H1 (cell line): ENCODE results near the gene KLF7. TPM values are rescaled to one million over a fixed set of nuclear protein-coding genes. Genes with fewer than 3 reads are reported as not detected.

Experiments
- CTCF ChIA-PET: fragments of 300-600 bp; sonication (Branson Sonifier 250); formaldehyde crosslinking; loops from one replicate; lab custom pipeline; 2021; ENCODE audit not compliant: partially characterized antibody; lab: Charles Lee
- POLR2A ChIA-PET: fragments of 300-600 bp; sonication (Branson Sonifier 250); formaldehyde crosslinking; loops from one replicate; lab custom pipeline; 2021; ENCODE audit warnings: inconsistent platforms; ENCODE audit not compliant: partially characterized antibody; lab: Charles Lee
- DNase-seq, 2 experiments: peaks; one replicate each; pipeline versions ENCODE4 v3.0.0 to v3.0.0-alpha.2; 2010 to 2022; ENCODE audit warnings: low spot score in 2 of 2, low read depth in 1 of 2, mixed read lengths in 1 of 2
- FAIRE-seq: peaks from 2 replicates; lab custom pipeline; 2011; peaks lifted over from hg19 to GRCh38; lab: Jason Lieb, UNC
- H2AFZ ChIP-seq: 2 replicates; pipeline ENCODE4 v1.8.1; 2012; ENCODE audit warnings: low read length, inconsistent platforms
- H2AK5ac ChIP-seq: 2 replicates; pipeline ENCODE4 v1.6.1; 2013; ENCODE audit warnings: low read depth, low read length
- H2BK120ac ChIP-seq: replicated peaks from 2 replicates; pipeline ENCODE3; 2013; ENCODE audit warnings: low read depth, low read length, inconsistent platforms
- H2BK12ac ChIP-seq: 2 replicates; pipeline ENCODE4 v1.6.1; 2013; ENCODE audit warnings: low read depth, low read length
- H2BK15ac ChIP-seq: 2 replicates; pipeline ENCODE4 v1.6.1; 2013; ENCODE audit warnings: low read length
- H2BK20ac ChIP-seq: 2 replicates; pipeline ENCODE4 v1.6.1; 2013; ENCODE audit warnings: low read length
- H2BK5ac ChIP-seq: 2 replicates; pipeline ENCODE4 v1.6.1; 2013; ENCODE audit warnings: low read depth, low read length
- H3K14ac ChIP-seq: 2 replicates; pipeline ENCODE4 v1.6.1; 2013; ENCODE audit warnings: inconsistent platforms; ENCODE audit not compliant: insufficient read length
- H3K18ac ChIP-seq: 2 replicates; pipeline ENCODE4 v1.6.1; 2013; ENCODE audit warnings: low read length; ENCODE audit errors: extremely low read depth
- H3K23ac ChIP-seq: 2 replicates; pipeline ENCODE4 v1.6.1; 2013; ENCODE audit warnings: inconsistent platforms; ENCODE audit not compliant: insufficient read length
- H3K23me2 ChIP-seq: 2 replicates; pipeline ENCODE4 v1.6.1; 2013; ENCODE audit warnings: low read depth, low read length
- H3K27ac ChIP-seq: 2 replicates; pipeline ENCODE4 v1.6.1; 2011; ENCODE audit warnings: low read depth, low read length, inconsistent platforms
- H3K27me3 ChIP-seq, 4 experiments: replicated peaks in 1 of 4; 1 replicate in 1 of 4; 2 replicates in 3 of 4; pipeline versions ENCODE4 v1.6.1 to v1.8.1; 2011 to 2013; ENCODE audit warnings: low read length in 3 of 4, mild to moderate bottlenecking in 3 of 4, inconsistent platforms in 2 of 4, mixed read lengths in 2 of 4, moderate library complexity in 1 of 4; ENCODE audit not compliant: control insufficient read depth in 3 of 4, insufficient read depth in 3 of 4; ENCODE audit errors: extremely low read depth in 1 of 4
- H3K36me3 ChIP-seq, 4 experiments: 2 replicates each; pipeline versions ENCODE4 v1.6.1 to v1.8.1; 2011 to 2013; ENCODE audit warnings: mild to moderate bottlenecking in 4 of 4, low read length in 3 of 4, moderate library complexity in 2 of 4, control low read depth in 1 of 4, inconsistent platforms in 1 of 4; ENCODE audit not compliant: insufficient read depth in 4 of 4, control insufficient read depth in 2 of 4
- H3K4ac ChIP-seq: replicated peaks from 2 replicates; pipeline ENCODE3; 2013; ENCODE audit warnings: low read length, low read depth, mixed read lengths, inconsistent platforms; ENCODE audit not compliant: insufficient read length
- H3K4me1 ChIP-seq, 4 experiments: replicated peaks in 1 of 4; 1 replicate in 1 of 4; 2 replicates in 3 of 4; pipeline versions ENCODE4 v1.6.1 to v1.8.1; 2011 to 2013; ENCODE audit warnings: low read length in 3 of 4, inconsistent platforms in 2 of 4, mixed read lengths in 1 of 4; ENCODE audit not compliant: insufficient read depth in 4 of 4, control insufficient read depth in 3 of 4
- H3K4me2 ChIP-seq, 2 experiments: 2 replicates each; pipeline versions ENCODE4 v1.6.1 to v1.8.1; 2011 to 2013; ENCODE audit warnings: low read depth in 2 of 2, low read length in 2 of 2, control low read depth in 1 of 2, inconsistent platforms in 1 of 2, mild to moderate bottlenecking in 1 of 2; ENCODE audit not compliant: insufficient read depth in 1 of 2
- H3K4me3 ChIP-seq, 4 experiments: fragments of 200-600, 300-600 bp in 1 of 4; sonication (generic), shearing (Covaris generic), sonication (Bioruptor Twin) in 1 of 4; 2 replicates each; pipeline versions ENCODE4 v1.5.1 to v1.8.1; 2011 to 2016; ENCODE audit warnings: low read length in 4 of 4, low read depth in 3 of 4, control low read depth in 2 of 4, inconsistent platforms in 2 of 4, mild to moderate bottlenecking in 2 of 4, mixed read lengths in 1 of 4, moderate library complexity in 1 of 4; ENCODE audit not compliant: insufficient read depth in 2 of 4; ENCODE audit errors: extremely low read depth in 1 of 4
- H3K56ac ChIP-seq: replicated peaks from 2 replicates; pipeline ENCODE3; 2013; ENCODE audit warnings: low read depth, mild to moderate bottlenecking, mixed read lengths, low read length, inconsistent platforms; ENCODE audit not compliant: insufficient read length
- H3K79me1 ChIP-seq: 2 replicates; pipeline ENCODE4 v1.6.1; 2013; ENCODE audit warnings: low read depth, low read length, control low read depth
- H3K79me2 ChIP-seq, 2 experiments: 2 replicates each; pipeline versions ENCODE4 v1.6.1 to v1.8.1; 2012 to 2013; ENCODE audit warnings: low read length in 2 of 2, mild to moderate bottlenecking in 2 of 2, inconsistent platforms in 1 of 2; ENCODE audit not compliant: insufficient read depth in 2 of 2, control insufficient read depth in 1 of 2
- H3K9ac ChIP-seq, 4 experiments: replicated peaks in 1 of 4; 1 replicate in 1 of 4; 2 replicates in 3 of 4; pipeline versions ENCODE4 v1.6.1 to v1.8.1; 2011 to 2013; ENCODE audit warnings: low read depth in 3 of 4, low read length in 3 of 4, control low read depth in 2 of 4, mild to moderate bottlenecking in 2 of 4, moderate library complexity in 2 of 4, inconsistent platforms in 1 of 4; ENCODE audit errors: extremely low read depth in 1 of 4
- H3K9me3 ChIP-seq, 2 experiments: 2 replicates each; pipeline versions ENCODE4 v1.6.1 to v1.8.1; 2012 to 2013; ENCODE audit warnings: mild to moderate bottlenecking in 2 of 2, moderate library complexity in 2 of 2, control low read depth in 1 of 2, inconsistent platforms in 1 of 2, low read depth in 1 of 2, low read length in 1 of 2, mixed read lengths in 1 of 2; ENCODE audit not compliant: insufficient read depth in 2 of 2
- H4K20me1 ChIP-seq, 2 experiments: replicated peaks in 1 of 2; 2 replicates each; pipeline versions ENCODE3 to v1.8.1; 2011 to 2013; ENCODE audit warnings: inconsistent platforms in 2 of 2, low read length in 2 of 2, mild to moderate bottlenecking in 1 of 2; ENCODE audit not compliant: insufficient read depth in 2 of 2, control insufficient read depth in 1 of 2
- H4K5ac ChIP-seq: 2 replicates; pipeline ENCODE4 v1.6.1; 2013; ENCODE audit warnings: low read length, low read depth, mixed read lengths, inconsistent platforms; ENCODE audit not compliant: insufficient read length
- H4K8ac ChIP-seq: 2 replicates; pipeline ENCODE4 v1.8.0; 2013; ENCODE audit warnings: mild to moderate bottlenecking, moderate library complexity, low read length, inconsistent platforms; ENCODE audit not compliant: insufficient read depth; ENCODE audit errors: extremely low read depth
- H4K91ac ChIP-seq: replicated peaks from 2 replicates; pipeline ENCODE3; 2013; ENCODE audit warnings: low read length, mixed read lengths, inconsistent platforms; ENCODE audit not compliant: insufficient read length
- CBX5 ChIP-seq: fragments of 300-800, 300-1000 bp; sonication (generic); IDR thresholded peaks from 2 replicates; pipeline ENCODE4 v1.7.1; 2016; ENCODE audit warnings: antibody characterized with exemption, low read length, low read depth
- HDAC6 ChIP-seq: IDR thresholded peaks from one replicate; pipeline ENCODE4 v1.7.1; 2012; ENCODE audit warnings: low read depth, mild to moderate bottlenecking, inconsistent platforms, low read length, moderate library complexity
- KDM4A ChIP-seq: IDR thresholded peaks from one replicate; pipeline ENCODE4 v1.7.1; 2012; ENCODE audit warnings: low read depth, mild to moderate bottlenecking, moderate library complexity, low read length, inconsistent platforms; ENCODE audit not compliant: severe bottlenecking
- MAFK ChIP-seq: IDR thresholded peaks from 2 replicates; pipeline ENCODE4 v1.6.1; 2012; ENCODE audit warnings: low read depth, mild to moderate bottlenecking, improper control_type of control experiment, low read length
- SIRT6 ChIP-seq: IDR thresholded peaks from one replicate; pipeline ENCODE4 v1.7.1; 2012; ENCODE audit warnings: low read length, inconsistent platforms
- WGBS, 2 experiments: shearing (Covaris generic) in 1 of 2; methylation state at CpG; one replicate each; pipeline versions ENCODE4 v1.1.6 to v1.1.7; 2013 to 2015; ENCODE audit warnings: low lambda C conversion rate in 2 of 2, mixed read lengths in 2 of 2, inconsistent platforms in 1 of 2, low coverage in 1 of 2, missing lambda C conversion rate in 1 of 2; ENCODE audit not compliant: insufficient replicate concordance in 2 of 2, insufficient coverage in 1 of 2, insufficient read length in 1 of 2; ENCODE audit errors: extremely low coverage in 1 of 2, missing lambda C conversion rate in 1 of 2; 5-methylcytosine and 5-hydroxymethylcytosine counted together
- polyA plus RNA-seq, 7 experiments: library from polyadenylated mRNA; depleted of rRNA in 3 of 7; stranded (reverse) in 5 of 7; unstranded in 2 of 7; fragments of >200 nt in 5 of 7; fragments of 200-250 nt in 2 of 7; gene quantifications; 1 replicate in 5 of 7; 2 replicates in 1 of 7; 4 replicates in 1 of 7; pipeline versions ENCODE4 v1.2.1 to v1.2.3, GENCODE V29; 2011 to 2013; ENCODE audit warnings: missing spikeins in 2 of 7, mixed read lengths in 2 of 7
- total RNA-seq: library from RNA; stranded (reverse); fragmentation: NEBNext Ultra II Directional; extraction: Animal tissue kit (Norgen Biotek cat#: 25700); gene quantifications from 2 replicates; pipeline ENCODE4 v1.2.1, GENCODE V29; 2021

KLF7 gene
- total and polyA plus RNA-seq, 2 of the 8 experiments (the other 6 are each of a cell fraction or from before 2014, with no cell fraction given): 9.6 to 23.3 TPM

DNA sequence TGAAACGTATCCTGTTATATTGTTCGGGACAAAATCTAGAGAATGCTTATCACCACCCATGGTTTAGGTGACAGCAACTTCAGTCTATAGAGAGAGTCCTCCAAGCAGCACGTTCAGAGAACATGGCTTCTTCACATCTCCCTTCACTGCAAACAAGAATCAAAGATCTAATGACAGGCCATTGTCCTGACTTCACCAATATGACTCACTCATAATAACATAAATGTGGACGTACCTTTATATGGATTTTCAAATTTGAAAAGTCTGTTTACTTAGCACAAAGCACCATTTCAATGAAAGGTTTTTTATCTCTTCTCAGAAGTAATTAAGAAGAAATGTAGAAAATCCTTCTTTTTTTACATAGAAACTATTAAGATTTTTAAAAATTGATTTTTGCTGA lies 46.7 kb downstream of the KLF7 start:
- 85% methylated on average over 4 of the region's 4 CpGs; no CpG with 5 or more reads in 1 of the 2 experiments for WGBS, 2 experiments
- H3K4ac ChIP-seq: no peak overlapping the region
- no peak overlapping the region for H2BK20ac ChIP-seq
- H2AFZ ChIP-seq: no peak overlapping the region
- no peak overlapping the region for H2BK5ac ChIP-seq
- H3K23me2 ChIP-seq: no peaks in the 10 kb centered on the region
- no peak overlapping the region for H2BK12ac ChIP-seq
- no peaks in the 10 kb centered on the region for H4K20me1 ChIP-seq
- DNase-seq: no peak
- H2BK120ac ChIP-seq: no peak overlapping the region
- ChIA-PET CTCF (interaction anchor here (1.0 to 1.5 kb wide), 2 partner anchors 318 to 378 kb away, joined by 3 to 4 read pairs; no protein-coding TSS in a partner anchor), POLR2A (interaction anchor here (1.1 kb wide), 1 partner anchor 10 kb away, joined by 3 read pairs; no protein-coding TSS in a partner anchor)
- peaks cover 2% of the 10 kb centered on the region; the same call in 1 of the 2 replicates for H3K79me1 ChIP-seq
- no peak for TF ChIP-seq KDM4A
- TF ChIP-seq CBX5: no peak
- TF ChIP-seq HDAC6: no peak
- TF ChIP-seq MAFK: no peak
- TF ChIP-seq SIRT6: no peak
- H3K14ac ChIP-seq: no peak overlapping the region
- H3K79me2 ChIP-seq: peaks cover 0 to 23% of the 10 kb centered on the region in 2 experiments; a peak in 2 of 4 replicates
- no peak overlapping the region for H3K9ac ChIP-seq
- no peaks in the 10 kb centered on the region for H3K9me3 ChIP-seq
- H4K91ac ChIP-seq: no peak overlapping the region
- no peak overlapping the region for H2AK5ac ChIP-seq
- H3K18ac ChIP-seq: no peak overlapping the region
- H3K36me3 ChIP-seq: peaks cover 0 to 4% (median 2%) of the 10 kb centered on the region in 4 experiments; a peak in 2 of 8 replicates
- no peaks in the 10 kb centered on the region for H3K27me3 ChIP-seq
- H4K5ac ChIP-seq: no peak overlapping the region
- peaks cover 2 to 15% (median 8%) of the 10 kb centered on the region in 4 experiments; a peak in 5 of 7 replicates for H3K4me1 ChIP-seq
- no peak overlapping the region for H2BK15ac ChIP-seq
- no peak for FAIRE-seq
- H4K8ac ChIP-seq: no peak overlapping the region
- H3K4me3 ChIP-seq: no peak overlapping the region
- no peak overlapping the region for H3K4me2 ChIP-seq
- no peak overlapping the region for H3K27ac ChIP-seq
- no peak overlapping the region for H3K23ac ChIP-seq
- no peak overlapping the region for H3K56ac ChIP-seq
